Right atrium auricular region (tissue), 2 donors: Measurements from ENCODE around the gene ITIH3. TPM values are rescaled to one million over a fixed set of nuclear protein-coding genes. Genes with fewer than 3 reads are reported as not detected.

Experiments
- DNase-seq: peaks from one replicate; pipeline ENCODE4 v3.0.0-alpha.2; 2019; ENCODE audit warnings: low spot score
- H3K27ac ChIP-seq, 2 donors: fragments of 200-600 bp; sonication (generic); 1 replicate in 1 of 2; 2 replicates in 1 of 2; pipeline ENCODE4 v1.5.1; 2016 to 2019
- H3K27me3 ChIP-seq, 2 donors: fragments of 200-600 bp; sonication (generic); one replicate each; pipeline versions ENCODE4 v1.5.1 to v1.6.0; 2017 to 2019
- H3K36me3 ChIP-seq: fragments of 200-600 bp; sonication (generic); one replicate; pipeline ENCODE4 v1.5.1; 2016
- H3K4me1 ChIP-seq, 2 donors: fragments of 200-600 bp; sonication (generic); one replicate each; pipeline versions ENCODE4 v1.5.1 to v1.6.0; 2017 to 2019
- H3K4me3 ChIP-seq, 2 donors: fragments of 200-600 bp; sonication (generic); 1 replicate in 1 of 2; 2 replicates in 1 of 2; pipeline ENCODE4 v1.5.1; 2017 to 2019; ENCODE audit warnings: mild to moderate bottlenecking in 1 of 2, moderate library complexity in 1 of 2
- H3K9me3 ChIP-seq, 2 donors: fragments of 200-600 bp; sonication (generic); one replicate each; pipeline ENCODE4 v1.5.1; 2019
- CTCF ChIP-seq, 2 donors: fragments of 200-600 bp; sonication (generic); IDR thresholded peaks; one replicate each; pipeline ENCODE4 v1.5.1; 2019; ENCODE audit warnings: antibody characterized with exemption in 2 of 2
- total RNA-seq, 2 donors: library from RNA; depleted of rRNA; stranded (reverse); fragments of >200 nt; gene quantifications; one replicate each; pipeline ENCODE4 v1.1.0, GENCODE V29; 2016

The ITIH3 gene
- total RNA-seq, 2 donors from 2014 or later: 0.19 to 2.1 TPM

- Histone ChIP-seq H3K9me3 (no peaks in the 10 kb centered on the region), H3K4me3 (no peak overlapping the region), H3K27me3 (no peaks in the 10 kb centered on the region), H3K36me3 (no peaks in the 10 kb centered on the region), H3K4me1 (peaks cover 0 to 24% of the 10 kb centered on the region in 2 donors), H3K27ac (no peak overlapping the region)
- TF ChIP-seq CTCF (IDR thresholded peaks at IDR 0.05): no peak
- no peak for DNase-seq
Measured at GRCh38 chr3:52829482-52829881, 34.9 kb downstream of the ITIH3 start.

GRCh38 chr3:52829906-52830463, 35.4 kb downstream of the ITIH3 start:
- Histone ChIP-seq H3K36me3 (no peaks in the 10 kb centered on the region), H3K9me3 (no peaks in the 10 kb centered on the region), H3K27me3 (no peaks in the 10 kb centered on the region), H3K4me3 (no peak overlapping the region), H3K4me1 (peaks cover 0 to 29% of the 10 kb centered on the region in 2 donors), H3K27ac (no peak overlapping the region)
- no peak for TF ChIP-seq CTCF (IDR thresholded peaks at IDR 0.05)
- no peak for DNase-seq

- H3K4me3 ChIP-seq: no peak within 1 kb of the TSS
Measured at GRCh38 chr3:52830535-52831258, 36.1 kb downstream of the ITIH3 start, which contains the start of gene ITIH4. Gene ITIH4 (minus strand): TSS chr3:52830672. CDS start chr3:52830642, 30 bp downstream.

GRCh38 chr3:52831500-52832301, 37.1 kb downstream of the ITIH3 start:
- Histone ChIP-seq H3K4me3 (no peak overlapping the region), H3K27ac (peak overlapping the region; percentile 16 to 47), H3K36me3 (no peaks in the 10 kb centered on the region), H3K9me3 (no peaks in the 10 kb centered on the region), H3K27me3 (no peaks in the 10 kb centered on the region), H3K4me1 (peaks cover 0 to 46% of the 10 kb centered on the region in 2 donors)
- TF ChIP-seq CTCF (IDR thresholded peaks at IDR 0.05): no peak
- peak; percentile 74 for DNase-seq

More at GRCh38 chr3:52830535-52831258, 36.1 kb downstream of the ITIH3 start, which contains the start of gene ITIH4:
- H3K4me1 ChIP-seq: peaks cover 0 to 36% of the 10 kb centered on the region in 2 donors
- H3K9me3 ChIP-seq: no peaks in the 10 kb centered on the region
- peak within 1 kb of the TSS in 1 of 2 donors; percentile 47 for H3K27ac ChIP-seq
- DNase-seq: no peak
- no peaks in the 10 kb centered on the region for H3K27me3 ChIP-seq
- no peaks in the 10 kb centered on the region for H3K36me3 ChIP-seq
- no peak for TF ChIP-seq CTCF (IDR thresholded peaks at IDR 0.05)

- no peak for DNase-seq
- peak overlapping the region in 1 of 2 donors; percentile 20 for H3K27ac ChIP-seq
- H3K36me3 ChIP-seq: no peaks in the 10 kb centered on the region
- TF ChIP-seq CTCF (IDR thresholded peaks at IDR 0.05): no peak
- no peak overlapping the region for H3K4me3 ChIP-seq
- no peaks in the 10 kb centered on the region for H3K9me3 ChIP-seq
- no peaks in the 10 kb centered on the region for H3K27me3 ChIP-seq
- peaks cover 0 to 54% of the 10 kb centered on the region in 2 donors for H3K4me1 ChIP-seq
Measured at GRCh38 chr3:52833202-52833601, 38.6 kb downstream of the ITIH3 start.
